Spleen (tissue), 11 donors: ENCODE data around the gene TLX2. TPM values are rescaled to one million over a fixed set of nuclear protein-coding genes. Genes with fewer than 3 reads are reported as not detected.

ENCODE experiments used
- DNase-seq: peaks from one replicate; pipeline ENCODE4 v3.0.0-alpha.2; 2020
- H3K27ac ChIP-seq, 8 donors: fragments of 200-600 bp; sonication (generic) in 7 of 8; 1 replicate in 4 of 8; 2 replicates in 4 of 8; pipeline versions ENCODE4 v1.5.0 to v1.8.0; 2016 to 2021; ENCODE audit warnings: inconsistent platforms in 4 of 8, mild to moderate bottlenecking in 4 of 8, moderate library complexity in 1 of 8
- H3K27me3 ChIP-seq, 7 donors: fragments of 200-600 bp; sonication (generic) in 6 of 7; replicated peaks in 1 of 7; 1 replicate in 4 of 7; 2 replicates in 3 of 7; pipeline versions ENCODE4 v1.5.0 to v1.8.0; 2016 to 2021; ENCODE audit warnings: inconsistent platforms in 3 of 7, mild to moderate bottlenecking in 1 of 7
- H3K36me3 ChIP-seq, 6 donors: fragments of 200-600 bp; sonication (generic) in 5 of 6; 1 replicate in 4 of 6; 2 replicates in 2 of 6; pipeline versions ENCODE4 v1.5.0 to v1.8.0; 2016 to 2021; ENCODE audit warnings: inconsistent platforms in 2 of 6
- H3K4me1 ChIP-seq, 6 donors: fragments of 200-600 bp; sonication (generic) in 5 of 6; 1 replicate in 3 of 6; 2 replicates in 3 of 6; pipeline versions ENCODE4 v1.5.0 to v1.8.0; 2016 to 2021; ENCODE audit warnings: inconsistent platforms in 3 of 6
- H3K4me3 ChIP-seq, 8 donors: fragments of 200-600 bp; sonication (generic) in 7 of 8; 1 replicate in 4 of 8; 2 replicates in 4 of 8; pipeline versions ENCODE4 v1.5.0 to v1.8.0; 2016 to 2021; ENCODE audit warnings: inconsistent platforms in 4 of 8, mild to moderate bottlenecking in 4 of 8, moderate library complexity in 2 of 8
- H3K9me3 ChIP-seq, 8 donors: fragments of 200-600 bp; sonication (generic) in 7 of 8; 1 replicate in 4 of 8; 2 replicates in 4 of 8; pipeline versions ENCODE4 v1.5.0 to v1.8.0; 2016 to 2021; ENCODE audit warnings: inconsistent platforms in 4 of 8
- POLR2A ChIP-seq, 3 donors: fragments of 450-650 bp; IDR thresholded peaks; one replicate each; pipeline ENCODE4 v1.5.1; 2017; ENCODE audit warnings: antibody characterized with exemption in 3 of 3, mild to moderate bottlenecking in 1 of 3
- POLR2AphosphoS5 ChIP-seq, 3 donors: sonication (generic); formaldehyde crosslinking; IDR thresholded peaks; one replicate each; pipeline ENCODE4 v1.5.1; 2017; ENCODE audit warnings: antibody characterized with exemption in 3 of 3
- WGBS, 5 donors: extraction: QIAGEN DNeasy Blood & Tissue Kit in 3 of 5; methylation state at CpG; one replicate each; pipeline versions ENCODE4 v1.1.5 to v1.1.7; 2013 to 2018; 5-methylcytosine and 5-hydroxymethylcytosine counted together
- intact Hi-C: fragments of 100-400 bp; cut with DNase I; formaldehyde crosslinking; loops from one replicate; pipeline ENCODE4 v1.15.0; 2023; ENCODE audit warnings: low total_unique reads
- polyA plus RNA-seq, 3 donors: library from polyadenylated mRNA; stranded (reverse); fragments of 200-250 nt; gene quantifications; one replicate each; pipeline ENCODE4 v1.2.1, GENCODE V29; 2013
- total RNA-seq, 7 donors: library from RNA; depleted of rRNA in 3 of 7; stranded (reverse); fragments of >200 nt in 3 of 7; fragmentation: NEBNext Ultra II Directional in 4 of 7; extraction: Animal tissue kit (Norgen Biotek cat#: 25700) in 4 of 7; gene quantifications; one replicate each; pipeline versions ENCODE4 v1.1.0 to v1.2.1, GENCODE V29; 2016 to 2021
- TF ChIP-seq, protein P1 (sequence below), 11 experiments: fragments of 200-600 bp in 7 of 11; fragments of 450-650 bp in 4 of 11; sonication (generic) in 4 of 11; IDR thresholded peaks in 8 of 11; conservative IDR thresholded peaks in 3 of 11; 1 replicate in 7 of 11; 2 replicates in 4 of 11; pipeline versions ENCODE4 v1.4.0 to v1.8.0; 2016 to 2021; ENCODE audit warnings: antibody characterized with exemption in 11 of 11, inconsistent platforms in 4 of 11, mild to moderate bottlenecking in 1 of 11
- donor health status: healthy with polysubstance abuse.
- donor health status: DM: no; HTN: no; CAD: no; lungs with moderate emphysema.
- donor health status: DM: no; HTN: no; CAD: no.
- donor health status: Bipolar disorder and iron deficiency.
- donor health status: healthy.
- donor health status: DM: no; HTN: no; CAD: no.
- donor health status: DM: yes; HTN: yes; CAD: no.

The TLX2 gene
- total and polyA plus RNA-seq, 10 donors = 0.04 to 0.05 TPM; not detected in 8

DNA sequence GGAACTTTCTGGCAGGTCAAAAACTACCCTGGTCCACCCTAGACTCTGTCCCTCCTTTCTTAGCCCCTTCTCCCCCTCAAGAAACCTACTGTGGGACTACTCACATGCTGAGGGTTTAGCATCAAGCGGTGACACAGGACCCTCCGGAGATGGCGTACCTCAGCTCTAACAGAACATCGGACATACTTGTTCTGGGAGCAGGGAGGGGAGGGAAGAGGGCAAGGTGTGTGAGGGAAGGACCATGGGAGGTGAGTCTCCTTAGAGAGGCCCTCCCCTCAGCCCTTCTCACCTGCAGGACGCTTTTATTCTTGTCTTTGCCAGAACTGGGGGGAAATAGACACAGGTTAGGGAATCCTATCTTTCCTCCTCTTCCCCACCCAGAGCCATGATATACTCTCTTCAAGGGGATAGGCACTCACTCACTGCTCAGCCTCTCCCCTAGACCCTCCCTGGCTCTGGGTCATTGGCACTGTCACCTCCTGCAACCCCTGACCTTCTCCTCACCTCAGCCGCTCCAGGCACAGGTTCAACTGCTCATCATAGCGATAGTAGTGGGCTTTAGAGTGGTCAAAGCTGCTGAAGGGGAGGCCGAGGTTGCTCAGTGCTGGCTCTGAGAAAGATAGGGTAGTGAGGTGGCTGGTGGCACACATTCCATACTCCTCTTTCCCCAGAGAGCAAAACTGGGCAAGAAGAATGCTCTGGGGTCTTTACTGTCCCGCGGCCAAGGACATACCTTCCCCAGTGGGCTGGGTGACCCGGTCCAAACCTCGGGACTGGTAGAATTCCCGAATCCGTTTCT is 8.6 kb upstream of the TLX2 start:
- Histone ChIP-seq H3K4me3 (peak overlapping the region in 3 of 8 donors; percentile 2 to 90 (median 61)), H3K27ac (no peak overlapping the region), H3K4me1 (peaks cover 19 to 65% (median 61%) of the 10 kb centered on the region in 6 donors)

DNA sequence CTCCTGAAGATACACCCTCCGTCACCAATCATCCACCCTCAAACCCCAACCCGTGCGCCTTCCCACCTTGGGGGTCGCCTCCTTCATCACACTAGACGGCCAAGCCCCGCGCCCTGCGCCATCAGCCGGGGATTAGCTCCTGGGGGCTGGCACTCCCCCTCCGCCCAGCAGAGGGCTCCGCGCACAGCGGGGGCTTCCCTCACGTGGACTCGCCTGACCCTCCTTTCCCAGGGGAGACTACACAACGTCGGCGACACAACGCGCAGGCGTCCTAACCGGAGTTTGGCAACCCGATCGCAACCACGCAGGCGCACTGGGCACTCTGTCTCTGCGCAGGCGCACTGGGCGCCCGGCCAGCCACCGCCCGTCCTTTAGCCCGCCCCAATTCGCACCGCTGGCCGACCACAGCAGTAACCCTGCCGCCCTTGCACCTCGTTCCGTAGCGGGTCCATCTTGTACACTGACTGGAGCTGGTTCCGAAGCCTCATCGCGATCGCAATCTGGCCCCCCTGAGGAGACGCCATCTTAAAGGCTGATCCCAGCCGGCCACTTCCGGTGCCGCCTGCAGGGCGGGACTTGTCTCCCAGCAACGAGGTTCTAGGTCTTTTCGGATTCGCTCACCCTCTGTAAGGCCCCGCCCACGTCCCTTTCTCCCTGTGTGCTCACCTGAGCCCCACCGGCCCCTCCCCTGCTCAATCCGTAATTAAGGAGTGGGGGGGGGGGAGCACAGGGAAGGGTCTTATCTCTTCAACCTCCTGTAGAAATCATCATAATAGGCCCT is 6.9 kb upstream of the TLX2 start, which contains the start of gene PCGF1:
PCGF1 (minus strand) TSS at position 551 of the 781 bp plus-strand sequence; CDS start at position 524, 27 bp downstream.
- intact Hi-C loops = no loop called here
- peak within 1 kb of the TSS; percentile 97 to 100 (median 99) for H3K27ac ChIP-seq
- H3K4me3 ChIP-seq = peak within 1 kb of the TSS; percentile 60 to 90 (median 62)
- H3K4me1 ChIP-seq = peaks cover 19 to 57% (median 54%) of the 10 kb centered on the region in 6 donors
- 0 to 2% (median 1%) methylated on average over 51 to 56 of the region's 56 CpGs for WGBS, 5 donors
- no peak for TF ChIP-seq POLR2A (IDR thresholded peaks at IDR 0.05)
- peak; percentile 90 to 93 (median 92) for TF ChIP-seq POLR2AphosphoS5 (IDR thresholded peaks at IDR 0.05)
- TF ChIP-seq, protein P1, sequence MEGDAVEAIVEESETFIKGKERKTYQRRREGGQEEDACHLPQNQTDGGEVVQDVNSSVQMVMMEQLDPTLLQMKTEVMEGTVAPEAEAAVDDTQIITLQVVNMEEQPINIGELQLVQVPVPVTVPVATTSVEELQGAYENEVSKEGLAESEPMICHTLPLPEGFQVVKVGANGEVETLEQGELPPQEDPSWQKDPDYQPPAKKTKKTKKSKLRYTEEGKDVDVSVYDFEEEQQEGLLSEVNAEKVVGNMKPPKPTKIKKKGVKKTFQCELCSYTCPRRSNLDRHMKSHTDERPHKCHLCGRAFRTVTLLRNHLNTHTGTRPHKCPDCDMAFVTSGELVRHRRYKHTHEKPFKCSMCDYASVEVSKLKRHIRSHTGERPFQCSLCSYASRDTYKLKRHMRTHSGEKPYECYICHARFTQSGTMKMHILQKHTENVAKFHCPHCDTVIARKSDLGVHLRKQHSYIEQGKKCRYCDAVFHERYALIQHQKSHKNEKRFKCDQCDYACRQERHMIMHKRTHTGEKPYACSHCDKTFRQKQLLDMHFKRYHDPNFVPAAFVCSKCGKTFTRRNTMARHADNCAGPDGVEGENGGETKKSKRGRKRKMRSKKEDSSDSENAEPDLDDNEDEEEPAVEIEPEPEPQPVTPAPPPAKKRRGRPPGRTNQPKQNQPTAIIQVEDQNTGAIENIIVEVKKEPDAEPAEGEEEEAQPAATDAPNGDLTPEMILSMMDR (IDR thresholded peaks at IDR 0.05 in 8 of 11, conservative IDR thresholded peaks at IDR 0.05 in 3 of 11) = peak; percentile 36 to 78 (median 64)
- H3K36me3 ChIP-seq = peaks cover 0 to 23% (median 16%) of the 10 kb centered on the region in 6 donors
- peaks cover 0 to 46% (median 21%) of the 10 kb centered on the region in 7 donors for H3K27me3 ChIP-seq
- H3K9me3 ChIP-seq = no peaks in the 10 kb centered on the region
- DNase-seq = peak; percentile 98

More for the DNA sequence above, 8.6 kb upstream of the TLX2 start:
- Histone ChIP-seq H3K36me3 (peaks cover 0 to 23% (median 16%) of the 10 kb centered on the region in 6 donors), H3K9me3 (no peaks in the 10 kb centered on the region), H3K27me3 (peaks cover 0 to 46% (median 17%) of the 10 kb centered on the region in 7 donors)
- 95 to 97% (median 96%) methylated on average over 14 of the region's 14 CpGs for WGBS, 5 donors
- TF ChIP-seq POLR2AphosphoS5 (IDR thresholded peaks at IDR 0.05) = no peak
- TF ChIP-seq POLR2A (IDR thresholded peaks at IDR 0.05) = no peak
- TF ChIP-seq, protein P1 (IDR thresholded peaks at IDR 0.05 in 8 of 11, conservative IDR thresholded peaks at IDR 0.05 in 3 of 11) = no peak
- intact Hi-C loops = no loop called here
- peak; percentile 68 for DNase-seq

DNA sequence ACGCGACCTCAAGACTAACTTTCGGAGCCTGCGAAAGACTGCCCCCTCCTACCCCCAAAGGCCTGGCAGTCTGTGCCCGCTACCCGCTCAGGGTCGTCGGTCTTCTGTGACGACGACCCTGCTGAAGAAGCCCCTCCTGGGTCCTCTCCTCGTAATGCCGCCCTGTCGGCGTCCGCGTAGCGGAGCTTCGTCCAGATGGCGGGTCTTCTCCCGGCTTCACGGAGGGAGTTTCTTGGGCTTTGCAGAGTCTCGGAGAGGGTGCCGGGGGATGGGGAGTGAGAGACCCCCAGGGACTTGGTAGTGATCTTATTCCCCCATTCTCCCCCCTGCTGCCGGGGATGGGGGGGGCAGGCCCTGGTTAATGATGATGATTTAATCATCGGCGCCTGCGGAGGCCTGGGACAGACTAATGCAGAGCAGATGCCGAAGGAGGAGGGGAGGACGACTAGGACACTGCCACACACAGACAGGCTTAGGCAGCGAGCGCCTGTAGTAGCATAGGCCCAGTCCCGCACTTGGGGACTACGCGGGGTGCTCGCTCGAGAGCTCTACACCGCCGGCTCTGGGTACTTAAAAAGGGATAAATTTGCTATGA is 6.2 kb upstream of the TLX2 start:
- H3K9me3 ChIP-seq = no peaks in the 10 kb centered on the region
- intact Hi-C loops = no loop called here
- peak overlapping the region; percentile 60 to 90 (median 62) for H3K4me3 ChIP-seq
- peak; percentile 88 for DNase-seq
- H3K36me3 ChIP-seq = peaks cover 0 to 23% (median 16%) of the 10 kb centered on the region in 6 donors
- H3K27me3 ChIP-seq = peaks cover 2 to 46% (median 25%) of the 10 kb centered on the region in 7 donors
- WGBS, 5 donors = 14 to 17% (median 15%) methylated on average over 29 to 38 of the region's 38 CpGs
- peaks cover 19 to 51% (median 47%) of the 10 kb centered on the region in 6 donors for H3K4me1 ChIP-seq
- TF ChIP-seq POLR2A (IDR thresholded peaks at IDR 0.05) = no peak
- TF ChIP-seq POLR2AphosphoS5 (IDR thresholded peaks at IDR 0.05) = no peak
- TF ChIP-seq, protein P1 (IDR thresholded peaks at IDR 0.05 in 8 of 11, conservative IDR thresholded peaks at IDR 0.05 in 3 of 11) = no peak
- peak overlapping the region; percentile 97 to 100 (median 99) for H3K27ac ChIP-seq
